ENCODE measurements around the gene SLC4A2.

Gene SLC4A2

GRCh38 chr7:151085329-151085690 lies 25.9 kb downstream of the SLC4A2 start:
- H4K20me1 ChIP-seq (ENCODE audit: insufficient read depth, low read length), result peaks cover 11% of the 10 kb centered on the region; the same call in 1 of the 2 replicates
- peaks cover 59% of the 10 kb centered on the region for H3K79me2 ChIP-seq (ENCODE audit: low read length)
- no peak overlapping the region for H2AFZ ChIP-seq (ENCODE audit: low read depth, low read length)
- TF ChIP-seq EZH2phosphoT487 (IDR thresholded peaks at IDR 0.05; ENCODE audit: low read depth) (no peak), CTCF (IDR thresholded peaks at IDR 0.05; ENCODE audit: low read depth, low read length) (no peak)
- H3K4me1 ChIP-seq (ENCODE audit: low read length), result peaks cover 40% of the 10 kb centered on the region
- peak overlapping the region; percentile 87 for H3K9ac ChIP-seq (ENCODE audit: low read length)
- peaks cover 6% of the 10 kb centered on the region for H3K36me3 ChIP-seq (replicated peaks; ENCODE audit: low read depth, low read length)
- H3K27me3 ChIP-seq (ENCODE audit: low read depth, low read length), result no peaks in the 10 kb centered on the region
- peak overlapping the region; percentile 89 for H3K4me3 ChIP-seq (ENCODE audit: low read length)
- no peaks in the 10 kb centered on the region for H3K9me3 ChIP-seq (ENCODE audit: insufficient read depth, low read length)
- no peak overlapping the region for H3K27ac ChIP-seq (ENCODE audit: low read length)
- peak overlapping the region; percentile 99 for H3K4me2 ChIP-seq (ENCODE audit: low read length)

GRCh38 chr7:151085691-151086620 lies 26.6 kb downstream of the SLC4A2 start, which contains the start of gene AGAP3:
Gene AGAP3 (plus strand): TSS chr7:151086475. CDS start chr7:151086742, 267 bp downstream.
- Histone ChIP-seq H4K20me1 (ENCODE audit: insufficient read depth, low read length) (peaks cover 13% of the 10 kb centered on the region), H3K4me1 (ENCODE audit: low read length) (peaks cover 40% of the 10 kb centered on the region), H3K79me2 (ENCODE audit: low read length) (peaks cover 61% of the 10 kb centered on the region), H2AFZ (ENCODE audit: low read depth, low read length) (peak within 1 kb of the TSS; percentile 87; the same call in 1 of the 2 replicates), H3K9me3 (ENCODE audit: insufficient read depth, low read length) (no peaks in the 10 kb centered on the region), H3K9ac (ENCODE audit: low read length) (peak within 1 kb of the TSS; percentile 94), H3K4me3 (ENCODE audit: low read length) (peak within 1 kb of the TSS; percentile 93), H3K27me3 (ENCODE audit: low read depth, low read length) (no peaks in the 10 kb centered on the region), H3K4me2 (ENCODE audit: low read length) (peak within 1 kb of the TSS; percentile 99), H3K27ac (ENCODE audit: low read length) (peak within 1 kb of the TSS; percentile 33), H3K36me3 (replicated peaks; ENCODE audit: low read depth, low read length) (peaks cover 6% of the 10 kb centered on the region)
- TF ChIP-seq EZH2phosphoT487 (IDR thresholded peaks at IDR 0.05; ENCODE audit: low read depth) (no peak), CTCF (IDR thresholded peaks at IDR 0.05; ENCODE audit: low read depth, low read length) (no peak)

GRCh38 chr7:151086802-151087244 lies 27.4 kb downstream of the SLC4A2 start:
- TF ChIP-seq CTCF (IDR thresholded peaks at IDR 0.05; ENCODE audit: low read depth, low read length) (no peak), EZH2phosphoT487 (IDR thresholded peaks at IDR 0.05; ENCODE audit: low read depth) (no peak)
- H2AFZ ChIP-seq (ENCODE audit: low read depth, low read length), result peak overlapping the region; percentile 28; the same call in 1 of the 2 replicates
- H3K27me3 ChIP-seq (ENCODE audit: low read depth, low read length), result no peaks in the 10 kb centered on the region
- peaks cover 32% of the 10 kb centered on the region for H3K4me1 ChIP-seq (ENCODE audit: low read length)
- H3K79me2 ChIP-seq (ENCODE audit: low read length), result peaks cover 62% of the 10 kb centered on the region
- H3K27ac ChIP-seq (ENCODE audit: low read length), result peak overlapping the region; percentile 33
- H4K20me1 ChIP-seq (ENCODE audit: insufficient read depth, low read length), result peaks cover 20% of the 10 kb centered on the region
- H3K9ac ChIP-seq (ENCODE audit: low read length), result peak overlapping the region; percentile 94
- peak overlapping the region; percentile 93 for H3K4me3 ChIP-seq (ENCODE audit: low read length)
- peaks cover 6% of the 10 kb centered on the region for H3K36me3 ChIP-seq (replicated peaks; ENCODE audit: low read depth, low read length)
- H3K9me3 ChIP-seq (ENCODE audit: insufficient read depth, low read length), result no peaks in the 10 kb centered on the region
- peak overlapping the region; percentile 97 for H3K4me2 ChIP-seq (ENCODE audit: low read length)

All from OCI-LY3 (cell line).